Renal cortical epithelial cell (primary cell): ENCODE data around the gene DNAH14. TPM values are rescaled to one million over a fixed set of nuclear protein-coding genes. Genes with fewer than 3 reads are reported as not detected.

ENCODE experiments used
- DNase-seq: peaks from one replicate; pipeline ENCODE4 v3.0.0-alpha.2; 2011; ENCODE audit warnings: low read depth
- total RNA-seq: library from RNA; depleted of rRNA; stranded (reverse); fragments of >200 nt; gene quantifications from 2 replicates; pipeline ENCODE4 v1.2.3, GENCODE V29; 2014

The DNAH14 gene
- total RNA-seq, 1 donor from 2014 or later, result 41.3 TPM

DNA sequence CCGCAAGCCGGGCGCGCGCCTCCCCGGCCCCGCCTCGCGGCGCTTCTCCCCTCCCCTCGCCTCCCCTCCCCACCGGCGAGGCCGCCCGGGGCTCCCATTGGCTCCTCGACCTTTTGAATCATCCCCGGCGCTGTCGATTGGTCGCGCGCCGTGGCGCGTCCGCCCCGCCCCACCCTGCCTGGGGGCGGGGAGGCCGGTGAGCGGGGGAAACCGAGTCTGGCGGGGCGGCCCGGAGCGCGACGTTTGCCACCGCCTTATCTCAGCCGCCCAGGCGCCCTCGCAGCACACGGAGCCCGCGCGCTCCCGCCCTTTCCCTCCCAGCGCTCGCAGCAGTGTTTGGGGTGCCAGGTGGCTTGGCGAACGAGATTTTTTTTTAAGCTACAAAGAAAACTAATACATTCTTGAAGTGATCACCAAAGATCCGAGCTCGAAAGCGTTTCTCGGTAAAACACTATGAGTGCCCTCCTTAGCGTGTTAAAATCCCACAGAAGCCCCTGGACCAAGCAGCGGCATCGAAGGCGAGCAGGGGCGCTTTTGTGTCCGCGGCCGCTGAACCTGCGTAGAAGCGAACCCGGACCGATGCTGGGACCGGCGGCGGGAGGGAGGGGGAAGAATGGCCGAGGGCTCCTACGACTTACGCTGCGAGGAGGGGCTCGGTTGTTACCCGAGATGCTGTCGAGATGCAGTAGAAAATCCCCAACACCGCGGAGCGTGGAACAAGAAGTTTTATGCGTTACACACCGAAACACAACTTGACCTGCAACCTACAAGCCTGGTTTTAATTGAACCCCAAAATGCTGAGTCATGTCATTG, 498.8 kb downstream of the DNAH14 start:
- peak; percentile 82 for DNase-seq

DNA sequence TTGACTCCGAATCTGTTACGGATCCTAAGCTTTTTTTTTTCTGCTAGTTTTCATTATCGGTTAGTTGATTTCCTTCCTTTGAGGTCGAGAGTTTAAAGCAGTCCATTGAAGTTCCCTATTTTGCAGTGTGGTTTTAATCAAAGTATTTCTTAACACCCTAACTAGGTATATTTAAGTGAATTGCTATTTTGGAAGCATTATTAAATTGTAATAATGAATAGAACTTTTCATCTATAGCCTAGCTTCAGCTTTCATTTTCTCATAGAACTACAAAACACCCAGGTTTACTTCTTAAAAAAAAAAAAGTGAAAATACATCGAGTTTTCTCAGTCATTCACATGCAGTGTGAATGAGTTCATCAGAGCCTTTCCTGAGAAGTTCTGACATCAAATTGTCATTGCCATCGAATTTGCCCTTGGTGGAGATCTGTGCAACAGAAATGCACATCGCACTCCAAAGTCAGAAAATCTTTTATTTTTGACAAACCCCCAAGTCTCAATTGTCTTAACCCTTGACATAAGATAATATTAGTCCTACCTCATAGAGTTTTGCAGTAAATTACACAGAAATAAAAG, 499.5 kb downstream of the DNAH14 start:
- DNase-seq, result no peak

DNA sequence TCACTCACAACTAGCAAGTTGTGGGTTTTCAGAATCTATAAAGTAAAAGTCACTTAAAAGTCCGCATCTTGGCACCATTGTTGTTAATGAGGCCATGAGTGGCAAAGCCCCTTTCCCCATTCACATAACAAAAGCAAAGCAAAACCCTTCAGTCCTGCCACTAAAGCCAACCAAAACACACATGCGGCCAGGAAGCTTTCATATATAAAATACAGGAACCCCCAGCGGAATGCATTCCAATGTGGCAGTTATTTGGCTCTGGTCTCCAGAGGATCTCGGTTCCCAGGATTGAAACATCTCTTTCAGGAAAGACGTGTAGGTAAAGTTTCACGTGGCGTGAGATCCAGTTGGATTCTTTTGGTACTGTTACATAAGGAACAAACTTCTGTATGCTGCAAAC, 500.8 kb downstream of the DNAH14 start:
- no peak for DNase-seq

GRCh38 chr1:225431081-225431863, 501.8 kb downstream of the DNAH14 start:
- no peak for DNase-seq

- DNase-seq, result no peak
Observed at GRCh38 chr1:225434046-225434445, 504.6 kb downstream of the DNAH14 start.

DNA sequence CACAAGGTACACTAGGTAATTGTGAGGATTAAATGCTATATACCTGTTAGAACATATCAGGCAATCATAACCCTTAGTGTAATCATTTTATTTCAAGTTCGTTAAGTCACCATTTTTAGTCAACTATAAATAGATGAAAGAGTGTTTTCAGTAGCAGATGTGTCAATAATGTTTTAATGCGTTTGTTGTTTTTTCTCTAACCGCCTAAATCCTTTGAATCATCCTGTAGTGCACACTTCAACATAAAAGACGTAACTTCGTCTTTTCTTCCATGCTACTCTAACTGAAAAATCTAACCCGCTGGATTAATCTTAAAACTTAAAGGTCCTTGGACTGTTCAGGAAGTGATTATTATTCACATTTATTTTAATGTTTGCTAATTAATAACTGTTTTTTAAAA, 505.6 kb downstream of the DNAH14 start:
- DNase-seq, result no peak

GRCh38 chr1:225435487-225435886, 506.0 kb downstream of the DNAH14 start:
- no peak for DNase-seq

GRCh38 chr1:225435957-225436392, 506.5 kb downstream of the DNAH14 start:
- no peak for DNase-seq

DNA sequence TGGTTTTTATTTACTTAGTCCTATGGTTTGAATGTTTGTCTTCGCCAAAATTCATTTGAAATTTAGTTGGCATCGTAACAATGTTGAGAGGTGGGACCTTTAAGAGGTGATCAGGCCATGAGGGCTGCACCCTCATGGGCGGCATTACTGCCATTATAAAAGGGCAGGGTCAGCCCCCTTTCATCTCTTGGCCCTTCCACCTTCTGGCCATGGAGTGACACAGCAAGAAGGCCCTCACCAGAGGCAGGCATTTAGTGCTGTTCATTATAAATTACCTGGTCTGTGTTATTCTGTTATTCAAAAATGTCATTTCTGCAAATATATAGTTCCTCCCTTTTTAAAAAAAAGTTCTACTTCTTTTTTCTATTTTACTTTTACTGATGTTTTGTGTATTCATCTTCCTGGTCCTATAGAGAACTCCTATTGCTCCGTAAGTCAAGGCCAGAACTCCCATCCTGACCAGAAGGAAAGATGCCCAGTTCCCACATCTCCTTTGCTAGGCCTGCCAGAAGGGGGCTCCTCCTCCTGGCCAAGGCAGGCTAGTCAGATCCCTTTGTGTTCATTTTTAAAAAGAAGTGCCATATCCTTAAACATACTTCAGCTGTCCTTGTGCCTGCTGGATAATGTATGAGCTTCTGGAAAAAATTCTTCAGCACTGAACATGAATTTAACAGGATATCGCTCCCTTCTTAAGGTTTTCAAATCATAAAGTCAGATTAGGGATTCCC, 508.4 kb downstream of the DNAH14 start:
- DNase-seq, result no peak

GRCh38 chr1:225440380-225441221, 511.1 kb downstream of the DNAH14 start:
- DNase-seq, result peak; percentile 59

- peak; percentile 96 for DNase-seq
Observed at GRCh38 chr1:225441314-225442122, 512.0 kb downstream of the DNAH14 start.

GRCh38 chr1:225442123-225442505, 512.6 kb downstream of the DNAH14 start:
- DNase-seq, result no peak

DNA sequence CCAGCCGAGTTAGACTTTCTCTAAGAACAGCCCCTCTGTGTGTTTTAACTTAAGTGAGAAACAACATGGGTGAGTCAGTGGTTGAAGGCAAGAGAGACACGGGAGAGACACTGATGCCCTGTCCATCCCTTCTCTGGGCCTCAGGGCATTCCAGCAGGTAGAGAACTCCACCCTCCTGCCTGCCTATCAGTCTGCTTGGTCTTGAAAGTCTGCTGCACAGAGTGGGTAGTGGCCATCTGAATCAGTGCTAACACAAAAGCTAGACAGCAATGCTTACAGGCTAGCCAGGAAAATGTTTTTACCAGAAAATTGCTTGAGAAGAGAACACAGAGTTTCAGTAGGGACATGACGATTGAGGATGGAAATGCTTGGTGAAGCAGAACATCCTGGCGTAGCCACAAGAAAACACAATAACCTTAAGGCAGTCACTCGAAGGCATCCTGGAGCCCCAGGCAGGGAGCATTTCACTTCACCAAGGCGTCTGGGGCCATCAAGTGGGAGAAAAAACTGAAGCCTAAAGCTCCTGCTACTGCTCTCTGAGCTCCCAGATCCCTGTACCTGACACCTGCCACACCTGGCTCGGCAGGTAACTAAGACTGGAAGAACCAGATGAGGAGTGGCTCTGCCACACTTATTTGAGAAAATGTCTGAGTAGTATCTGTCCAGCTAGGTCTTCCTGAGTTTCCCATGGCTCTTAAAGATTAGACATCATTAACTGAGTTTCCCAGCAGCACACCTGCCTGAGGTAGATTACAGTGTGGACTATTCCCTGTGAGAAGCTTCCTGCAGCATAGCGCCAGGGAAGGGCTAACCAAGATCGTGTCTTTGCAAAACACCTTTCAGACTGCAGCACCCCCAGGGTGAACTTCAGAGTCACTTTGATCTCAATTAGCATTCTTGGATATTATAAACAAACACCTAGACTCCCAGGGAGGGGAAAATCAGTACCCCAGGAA, 516.4 kb downstream of the DNAH14 start:
- DNase-seq, result peak; percentile 99

GRCh38 chr1:225446595-225446960, 517.1 kb downstream of the DNAH14 start:
- no peak for DNase-seq

DNA sequence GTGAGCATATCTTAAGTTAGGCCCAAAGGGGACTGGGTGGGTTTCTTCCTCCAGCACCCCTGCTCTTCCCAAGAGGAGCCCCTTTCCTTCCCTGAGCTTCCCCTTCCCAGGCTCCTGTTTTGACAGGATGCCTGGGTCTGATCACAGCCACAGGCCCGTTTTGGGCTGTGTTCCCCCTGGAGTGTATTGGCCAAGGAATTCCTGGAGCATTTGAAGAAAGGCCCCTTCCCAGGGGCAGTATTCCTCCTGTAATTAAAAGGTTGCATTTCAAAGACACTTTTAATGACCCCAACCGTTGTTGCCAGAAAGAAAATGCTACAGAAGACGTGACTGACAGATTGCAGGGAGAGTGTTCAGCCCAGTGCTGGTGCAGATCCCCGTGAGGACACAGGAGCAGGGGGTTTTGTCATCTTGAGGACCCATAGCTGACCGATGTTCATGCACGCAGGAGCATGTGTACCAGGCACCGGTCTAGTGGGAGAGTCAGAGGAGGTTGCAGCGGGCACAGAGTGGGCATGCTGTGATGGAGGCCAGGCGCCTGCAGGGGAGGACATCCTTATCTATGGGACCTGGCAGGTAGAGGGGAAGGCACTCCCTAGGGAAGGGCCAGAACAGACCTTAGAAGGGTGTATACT, 517.6 kb downstream of the DNAH14 start:
- no peak for DNase-seq

DNA sequence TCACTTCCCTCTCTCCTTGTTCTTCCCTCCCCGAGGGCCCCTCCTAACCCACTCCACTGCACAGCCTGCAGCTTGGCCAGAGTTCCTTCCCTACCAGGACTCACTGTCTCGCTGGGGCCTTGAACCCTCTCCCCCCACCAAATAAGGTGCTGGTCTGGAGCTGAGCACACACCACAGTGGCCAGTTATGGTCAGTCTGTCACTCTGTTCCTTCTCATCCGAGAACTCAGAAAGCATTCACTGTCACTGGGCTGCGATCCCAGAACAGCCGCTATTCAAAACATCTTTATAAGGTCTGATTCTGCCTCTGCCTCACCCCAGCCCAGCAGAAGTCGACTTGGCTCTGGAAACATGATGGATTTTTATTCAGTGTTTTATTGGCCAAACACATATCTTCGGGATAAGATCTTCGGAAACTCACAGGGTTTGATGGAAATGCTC, 518.2 kb downstream of the DNAH14 start:
- DNase-seq, result no peak

DNA sequence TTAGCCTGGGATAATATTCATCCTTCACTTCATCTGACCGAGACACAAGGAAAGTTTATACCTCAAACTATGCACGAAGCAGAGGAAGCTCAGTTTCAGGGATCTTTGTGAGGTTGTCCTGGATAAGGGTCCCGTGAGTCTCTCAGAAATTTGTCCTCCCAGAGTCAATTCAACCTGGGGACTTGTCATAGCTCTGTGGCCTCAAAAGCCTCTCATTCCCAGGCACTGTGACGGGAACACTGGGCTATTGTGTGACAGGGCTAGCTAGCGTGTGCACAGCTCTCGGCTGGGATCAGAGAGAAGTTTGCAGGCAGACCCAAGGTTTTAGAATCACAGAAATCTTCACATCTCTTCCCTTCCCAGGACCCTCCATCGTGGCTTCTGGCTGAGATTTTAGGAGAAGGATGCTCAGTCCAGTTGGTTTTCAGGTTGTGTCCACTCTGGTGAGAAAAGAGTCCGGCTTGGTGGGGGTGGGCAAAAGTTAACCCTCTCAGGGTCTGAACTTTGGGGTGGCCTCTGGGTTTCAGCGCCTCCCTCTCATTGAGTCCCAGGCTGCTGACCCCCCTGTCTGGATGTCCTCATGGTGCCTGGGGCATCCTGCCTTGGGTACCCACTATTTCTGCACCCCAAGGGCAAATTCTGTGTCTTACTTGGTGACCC, 518.8 kb downstream of the DNAH14 start:
- DNase-seq, result no peak
